ENCODE results near the gene ITGA3.

Gene ITGA3

GRCh38 chr17:50072130-50072529 is 16.2 kb downstream of the ITGA3 start:
- DNase-seq (ENCODE audit: low read depth) = no peak

GRCh38 chr17:50072925-50073324 is 17.0 kb downstream of the ITGA3 start:
- DNase-seq (ENCODE audit: low read depth) = no peak

- no peak for DNase-seq (ENCODE audit: low read depth)
Observed at GRCh38 chr17:50074227-50074626, 18.3 kb downstream of the ITGA3 start.

- DNase-seq (ENCODE audit: low read depth) = no peak
Observed at GRCh38 chr17:50075446-50076032, 19.6 kb downstream of the ITGA3 start.

GRCh38 chr17:50076221-50076590 is 20.3 kb downstream of the ITGA3 start:
- DNase-seq (ENCODE audit: low read depth) = no peak

GRCh38 chr17:50076591-50077235 is 20.8 kb downstream of the ITGA3 start:
- DNase-seq (ENCODE audit: low read depth) = no peak

GRCh38 chr17:50078430-50078829 is 22.5 kb downstream of the ITGA3 start:
- no peak for DNase-seq (ENCODE audit: low read depth)

- DNase-seq (ENCODE audit: low read depth) = peak; percentile 72
Observed at GRCh38 chr17:50079334-50080095, 23.6 kb downstream of the ITGA3 start.

- DNase-seq (ENCODE audit: low read depth) = no peak
Observed at GRCh38 chr17:50080096-50080480, 24.2 kb downstream of the ITGA3 start.

- no peak for DNase-seq (ENCODE audit: low read depth)
Observed at GRCh38 chr17:50080827-50081226, 24.9 kb downstream of the ITGA3 start.

- DNase-seq (ENCODE audit: low read depth) = no peak
Observed at GRCh38 chr17:50081757-50082156, 25.8 kb downstream of the ITGA3 start.

- DNase-seq (ENCODE audit: low read depth) = peak; percentile 87
Observed at GRCh38 chr17:50087246-50087911, 31.5 kb downstream of the ITGA3 start.

- DNase-seq (ENCODE audit: low read depth) = no peak
Observed at GRCh38 chr17:50087912-50088405, 32.0 kb downstream of the ITGA3 start.

GRCh38 chr17:50088952-50089825 is 33.3 kb downstream of the ITGA3 start:
- no peak for DNase-seq (ENCODE audit: low read depth)

GRCh38 chr17:50090071-50090470 is 34.2 kb downstream of the ITGA3 start:
- DNase-seq (ENCODE audit: low read depth) = no peak

GRCh38 chr17:50090971-50091917 is 35.3 kb downstream of the ITGA3 start:
- DNase-seq (ENCODE audit: low read depth) = no peak

- DNase-seq (ENCODE audit: low read depth) = no peak
Observed at GRCh38 chr17:50091918-50092285, 36.0 kb downstream of the ITGA3 start.

GRCh38 chr17:50093246-50093645 is 37.3 kb downstream of the ITGA3 start:
- DNase-seq (ENCODE audit: low read depth) = no peak

- no peak for DNase-seq (ENCODE audit: low read depth)
Observed at GRCh38 chr17:50093807-50094206, 37.9 kb downstream of the ITGA3 start.

- peak; percentile 94 for DNase-seq (ENCODE audit: low read depth)
Observed at GRCh38 chr17:50094243-50094752, 38.4 kb downstream of the ITGA3 start.
